Osteocyte (in vitro differentiated cells): Measurements from ENCODE around the gene GPC5. TPM values are rescaled to one million over a fixed set of nuclear protein-coding genes. Genes with fewer than 3 reads are reported as not detected.
"Not testable (repeated sequence)": the region's sequence is repeated elsewhere in the genome, so short reads cannot be mapped to it uniquely, and the experiment has no call there.

Source experiments
- DNase-seq: peaks from one replicate; pipeline ENCODE4 v3.0.0; 2021; ENCODE audit warnings: mixed read lengths; ENCODE audit not compliant: unreplicated experiment; ENCODE audit errors: extremely low spot score
- H3K27ac Mint-ChIP-seq: one replicate; pipeline ENCODE4 v1.8.0; 2021; ENCODE audit warnings: mild to moderate bottlenecking, mixed read lengths; ENCODE audit not compliant: unreplicated experiment
- H3K27me3 Mint-ChIP-seq: one replicate; pipeline ENCODE4 v1.8.0; 2021; ENCODE audit warnings: mixed read lengths; ENCODE audit not compliant: unreplicated experiment
- H3K36me3 Mint-ChIP-seq: one replicate; pipeline ENCODE4 v1.8.0; 2021; ENCODE audit warnings: mixed read lengths; ENCODE audit not compliant: unreplicated experiment
- H3K4me1 Mint-ChIP-seq: one replicate; pipeline ENCODE4 v1.8.0; 2021; ENCODE audit warnings: mixed read lengths; ENCODE audit not compliant: unreplicated experiment
- H3K4me3 Mint-ChIP-seq: one replicate; pipeline ENCODE4 v1.8.0; 2021; ENCODE audit warnings: mild to moderate bottlenecking, moderate library complexity, mixed read lengths; ENCODE audit not compliant: unreplicated experiment
- H3K9me3 Mint-ChIP-seq: one replicate; pipeline ENCODE4 v1.8.0; 2021; ENCODE audit warnings: mixed read lengths; ENCODE audit not compliant: unreplicated experiment
- CTCF ChIP-seq: fragments of 200-600 bp; sonication (generic); IDR thresholded peaks from 2 replicates; pipeline ENCODE4 v1.5.0; 2021; ENCODE audit warnings: antibody characterized with exemption, mild to moderate bottlenecking, moderate library complexity
- total RNA-seq: library from RNA; stranded (reverse); gene quantifications from 2 replicates; pipeline ENCODE4 v1.2.1, GENCODE V29; 2021

GPC5 gene
- total RNA-seq, 1 donor from 2014 or later, result 12.9 TPM

- Mint-ChIP-seq H3K4me1 (peaks cover 49% of the 10 kb centered on the region), H3K9me3 (no peaks in the 10 kb centered on the region), H3K4me3 (no peak overlapping the region), H3K27me3 (peaks cover 1% of the 10 kb centered on the region), H3K36me3 (peaks cover 44% of the 10 kb centered on the region), H3K27ac (no peak overlapping the region)
- TF ChIP-seq CTCF, result no peak
- DNase-seq, result no peak
Observed at GRCh38 chr13:91351980-91352379, 46.4 kb upstream of the GPC5 start.

GRCh38 chr13:91352891-91353290 lies 45.5 kb upstream of the GPC5 start:
- DNase-seq, H3K27ac Mint-ChIP-seq, H3K27me3 Mint-ChIP-seq, H3K9me3 Mint-ChIP-seq, H3K4me3 Mint-ChIP-seq: not testable (repeated sequence)
- H3K36me3 Mint-ChIP-seq, result peaks cover 49% of the 10 kb centered on the region
- H3K4me1 Mint-ChIP-seq, result peaks cover 47% of the 10 kb centered on the region

GRCh38 chr13:91353494-91353893 lies 44.9 kb upstream of the GPC5 start:
- Mint-ChIP-seq H3K4me1 (peaks cover 47% of the 10 kb centered on the region), H3K9me3 (no peaks in the 10 kb centered on the region), H3K27ac (no peak overlapping the region), H3K36me3 (peaks cover 52% of the 10 kb centered on the region), H3K27me3 (no peaks in the 10 kb centered on the region), H3K4me3 (no peak overlapping the region)
- no peak for TF ChIP-seq CTCF
- no peak for DNase-seq

GRCh38 chr13:91355099-91355825 lies 43.2 kb upstream of the GPC5 start:
- no peak for TF ChIP-seq CTCF
- peaks cover 33% of the 10 kb centered on the region for H3K4me1 Mint-ChIP-seq
- H3K36me3 Mint-ChIP-seq, result peaks cover 49% of the 10 kb centered on the region
- H3K27me3 Mint-ChIP-seq, result no peaks in the 10 kb centered on the region
- no peak for DNase-seq
- no peak overlapping the region for H3K27ac Mint-ChIP-seq
- no peaks in the 10 kb centered on the region for H3K9me3 Mint-ChIP-seq
- no peak overlapping the region for H3K4me3 Mint-ChIP-seq

- Mint-ChIP-seq H3K27me3 (no peaks in the 10 kb centered on the region), H3K4me1 (peaks cover 25% of the 10 kb centered on the region), H3K9me3 (no peaks in the 10 kb centered on the region), H3K4me3 (no peak overlapping the region), H3K36me3 (peaks cover 47% of the 10 kb centered on the region), H3K27ac (no peak overlapping the region)
- no peak for TF ChIP-seq CTCF
- no peak for DNase-seq
Observed at GRCh38 chr13:91355826-91356710, 42.4 kb upstream of the GPC5 start.
